GM19099 (cell line): ENCODE data around the gene SNX24.

Source experiments
- POLR2A ChIP-seq: IDR thresholded peaks from 3 replicates; pipeline ENCODE4 v1.6.1; 2011; ENCODE audit warnings: low read depth; ENCODE audit not compliant: insufficient read length; ENCODE audit errors: extremely low read depth

SNX24 gene

DNA sequence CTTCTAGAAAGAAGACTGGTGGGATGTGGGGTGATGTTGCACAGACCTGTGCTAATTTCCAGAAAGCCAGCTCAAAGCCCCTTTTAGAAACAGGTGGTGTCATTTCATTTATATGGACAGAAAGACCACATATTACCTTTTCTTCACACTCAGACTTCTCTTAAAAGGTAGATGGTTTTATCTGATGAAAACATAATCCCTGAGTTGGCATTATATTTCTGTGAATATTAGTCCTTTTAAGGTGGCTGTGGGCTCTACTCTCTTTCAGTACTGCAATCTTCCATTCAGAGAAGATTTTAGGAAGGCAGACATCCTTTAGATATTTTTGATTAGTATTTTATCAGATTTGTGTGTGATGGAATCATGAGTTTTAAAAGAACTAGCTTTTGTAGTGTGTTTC is 117.9 kb downstream of the SNX24 start:
- no peak for TF ChIP-seq POLR2A

DNA sequence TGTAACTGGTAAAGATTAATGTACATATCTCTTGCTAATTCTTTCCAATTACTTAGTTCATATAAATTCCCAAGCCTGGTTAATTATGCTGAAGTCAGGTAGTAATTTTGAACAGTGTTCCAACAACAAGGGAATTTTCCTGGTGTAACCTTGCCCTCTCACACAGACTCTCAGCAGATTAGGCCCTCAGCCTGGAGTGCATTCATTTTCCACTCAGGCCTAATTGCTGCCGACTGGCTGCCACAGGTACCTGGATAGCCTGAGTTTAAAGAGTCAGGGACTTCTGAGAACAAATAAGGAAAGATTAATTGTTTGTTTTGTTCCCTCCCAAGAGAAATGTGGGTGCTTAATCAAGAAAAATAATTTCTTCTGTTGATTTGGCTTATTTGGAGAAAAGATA is 119.7 kb downstream of the SNX24 start:
- no peak for TF ChIP-seq POLR2A

- no peak for TF ChIP-seq POLR2A
Measured at GRCh38 chr5:122967085-122967484, 121.7 kb downstream of the SNX24 start.

DNA sequence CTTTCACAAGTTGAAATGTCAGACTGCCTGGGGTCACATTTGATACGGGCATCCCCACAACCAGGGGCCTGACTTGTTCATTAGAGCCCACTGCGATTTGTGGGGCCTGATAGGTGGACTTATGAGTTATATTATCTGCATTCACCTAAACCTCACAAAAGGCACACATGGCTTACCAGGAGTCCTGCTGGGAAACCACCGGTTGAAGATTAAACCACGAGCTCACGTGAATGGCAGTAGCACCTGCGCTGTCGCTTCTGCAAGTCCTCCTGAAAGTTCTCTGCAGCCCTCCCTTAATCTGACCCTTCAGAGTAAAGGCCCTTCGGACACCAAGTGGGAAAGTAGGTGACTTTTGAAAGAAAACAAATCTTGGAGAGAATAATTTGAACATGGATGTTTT is 122.2 kb downstream of the SNX24 start:
- no peak for TF ChIP-seq POLR2A

DNA sequence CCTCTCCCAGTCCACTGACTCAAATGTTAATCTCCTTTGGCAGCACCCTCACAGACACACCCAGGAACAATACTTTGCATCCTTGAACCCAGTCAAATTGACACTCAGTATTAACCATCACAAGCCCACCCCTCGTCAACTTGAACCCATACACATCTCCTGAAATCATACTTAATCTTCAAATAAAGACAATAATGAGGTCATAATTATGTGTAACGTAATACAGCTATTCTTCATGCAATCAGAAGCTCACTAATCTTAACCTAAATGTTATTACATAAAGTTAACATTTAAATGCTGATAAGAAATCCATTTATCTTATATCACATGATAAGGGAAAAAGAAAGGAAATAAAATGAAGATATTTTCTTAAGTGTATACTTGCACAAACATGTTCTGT is 125.9 kb downstream of the SNX24 start:
- no peak for TF ChIP-seq POLR2A

GRCh38 chr5:122972877-122973276 is 127.5 kb downstream of the SNX24 start:
- TF ChIP-seq POLR2A, result no peak

GRCh38 chr5:122977319-122977718 is 131.9 kb downstream of the SNX24 start:
- no peak for TF ChIP-seq POLR2A

GRCh38 chr5:122978068-122978467 is 132.7 kb downstream of the SNX24 start:
- no peak for TF ChIP-seq POLR2A

- no peak for TF ChIP-seq POLR2A
Measured at GRCh38 chr5:122978644-122979297, 133.4 kb downstream of the SNX24 start.

DNA sequence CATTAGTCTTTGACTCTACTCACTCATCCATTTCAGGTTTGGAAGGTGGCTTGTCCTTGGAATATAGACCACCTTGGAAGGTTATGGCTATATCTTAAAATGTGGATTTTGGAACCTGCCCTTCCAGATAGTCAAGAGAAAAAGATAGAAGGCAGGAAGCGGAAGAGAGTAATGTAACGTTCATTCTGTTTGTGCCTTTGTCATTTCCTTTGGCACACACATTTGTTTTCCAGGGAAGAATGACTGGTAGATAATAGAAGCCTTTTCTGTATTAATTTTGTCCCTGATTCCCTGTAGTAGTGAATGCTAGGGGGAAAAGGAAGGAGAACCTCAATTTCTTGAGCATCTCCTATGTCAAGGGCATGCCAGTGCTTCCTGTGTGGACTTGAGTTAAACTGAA is 136.4 kb downstream of the SNX24 start:
- TF ChIP-seq POLR2A, result no peak

DNA sequence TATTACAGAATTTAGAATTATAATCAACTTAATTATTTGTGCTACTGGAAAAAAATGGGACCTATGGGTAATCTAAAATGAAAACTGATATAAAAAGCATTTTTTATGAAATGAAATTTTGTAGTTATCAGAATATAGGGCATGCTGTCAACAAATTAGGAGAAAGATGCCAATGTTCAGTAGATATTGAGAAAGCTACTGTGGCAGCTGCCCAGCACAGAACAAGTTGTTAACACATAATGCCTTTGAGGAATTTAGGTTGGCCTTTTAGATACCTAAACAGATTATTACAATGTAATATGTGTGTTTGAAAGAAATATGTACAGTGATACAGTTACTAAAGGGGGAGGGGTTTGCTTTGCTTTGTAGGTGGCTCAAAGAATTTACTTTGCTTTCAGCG is 137.0 kb downstream of the SNX24 start:
- no peak for TF ChIP-seq POLR2A

GRCh38 chr5:122984425-122984824 is 139.0 kb downstream of the SNX24 start:
- TF ChIP-seq POLR2A, result no peak

DNA sequence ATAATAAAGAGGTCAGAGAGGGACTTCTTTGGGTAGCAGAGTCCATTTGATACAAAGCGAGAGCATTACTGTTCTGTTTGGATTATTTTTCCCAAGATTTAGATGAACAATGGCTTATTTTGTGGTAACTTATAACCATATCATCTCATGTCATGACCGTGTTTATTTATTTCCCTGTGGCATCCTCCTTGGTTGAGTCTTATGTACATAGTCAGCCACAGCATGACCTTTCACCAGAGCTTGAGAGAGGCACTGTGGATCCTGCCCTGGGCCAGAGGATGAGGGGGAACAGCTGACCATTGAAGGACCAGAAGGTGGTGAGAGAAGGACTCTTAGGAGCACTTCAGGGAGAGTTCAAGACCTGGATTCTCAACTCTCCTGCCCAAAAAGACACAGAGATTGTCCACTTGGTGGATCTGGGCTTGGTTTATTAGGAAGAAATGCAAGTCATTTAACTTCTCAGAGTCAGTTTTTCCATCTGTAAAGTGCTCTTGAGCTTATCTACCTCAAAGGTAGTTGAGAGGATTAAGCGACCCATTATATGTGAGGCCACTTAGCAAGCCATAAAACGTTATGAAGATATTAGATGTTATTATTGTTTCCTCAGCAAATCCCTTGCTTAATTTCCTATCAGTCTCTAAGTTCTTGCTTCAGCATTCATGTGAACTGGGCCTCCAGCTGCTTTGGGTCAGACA is 139.7 kb downstream of the SNX24 start:
- TF ChIP-seq POLR2A, result no peak

DNA sequence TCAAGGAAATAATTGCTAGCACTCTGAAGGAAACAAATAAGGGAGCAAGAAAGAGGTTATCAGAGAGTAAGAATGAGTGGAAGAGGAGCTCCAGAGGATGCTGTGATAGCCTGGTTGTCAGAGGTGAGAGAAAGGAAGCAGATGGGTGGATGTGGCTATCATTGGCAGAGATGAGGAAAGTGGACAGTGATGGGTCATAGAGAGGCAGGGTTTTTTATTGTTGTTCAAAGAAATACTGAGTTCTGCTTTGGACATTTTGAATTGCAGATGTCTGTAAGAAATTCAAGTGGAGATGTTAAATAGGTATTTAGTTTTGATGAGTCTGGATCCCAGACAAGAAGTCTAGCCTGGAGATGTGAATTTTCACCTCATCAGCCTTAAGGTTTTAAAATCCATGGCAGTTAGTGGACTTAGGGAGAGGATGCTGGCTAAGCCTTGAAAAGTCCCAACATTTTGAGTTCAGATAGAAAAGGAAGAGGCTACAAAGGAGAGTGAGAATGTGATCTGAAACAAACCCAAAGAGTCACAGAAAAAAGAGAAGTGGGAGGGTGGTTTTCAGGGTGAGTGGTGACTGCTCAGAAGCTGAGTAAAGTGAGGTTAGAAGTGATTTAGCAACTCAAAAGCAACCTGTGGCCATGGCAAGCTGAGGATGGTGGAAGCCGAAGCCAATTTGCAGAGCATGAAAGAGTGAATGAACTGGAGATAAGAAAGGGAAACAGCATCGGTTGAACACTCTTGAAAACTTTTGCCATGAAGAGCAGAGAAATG is 140.7 kb downstream of the SNX24 start:
- peak; percentile 21 for TF ChIP-seq POLR2A

- TF ChIP-seq POLR2A, result no peak
Measured at GRCh38 chr5:122996091-122996490, 150.7 kb downstream of the SNX24 start.

- TF ChIP-seq POLR2A, result no peak
Measured at GRCh38 chr5:122997294-122997693, 151.9 kb downstream of the SNX24 start.
